Loucy (cell line): ENCODE measurements around the gene NEU3.

ENCODE experiments used
- CTCF ChIP-seq: fragments of 200-600 bp; sonication (generic); conservative IDR thresholded peaks from 2 replicates; pipeline ENCODE4 v1.5.1; 2014; ENCODE audit warnings: mild to moderate bottlenecking, antibody characterized with exemption, low read length
- EZH2phosphoT487 ChIP-seq: fragments of 200-600 bp; IDR thresholded peaks from 2 replicates; pipeline ENCODE4 v1.6.1; 2018; ENCODE audit warnings: antibody characterized with exemption, mild to moderate bottlenecking, moderate library complexity, borderline replicate concordance

GRCh38 chr11:74956397-74957015 is 32.2 kb upstream of the NEU3 start:
- TF ChIP-seq EZH2phosphoT487: no peak
- TF ChIP-seq CTCF: no peak
